NCI-H2107 treated with DMSO at 0.1 percent for 48 hours (cell line): Measurements from ENCODE around the gene MZT2B.
"Not testable (repeated sequence)": the region's sequence is repeated elsewhere in the genome, so short reads cannot be mapped to it uniquely, and the experiment has no call there.

Experiments used
- DNase-seq: peaks from one replicate; lab custom pipeline; 2025; ENCODE audit not compliant: unreplicated experiment; lab: John Stamatoyannopoulos, UW

MZT2B gene

DNA sequence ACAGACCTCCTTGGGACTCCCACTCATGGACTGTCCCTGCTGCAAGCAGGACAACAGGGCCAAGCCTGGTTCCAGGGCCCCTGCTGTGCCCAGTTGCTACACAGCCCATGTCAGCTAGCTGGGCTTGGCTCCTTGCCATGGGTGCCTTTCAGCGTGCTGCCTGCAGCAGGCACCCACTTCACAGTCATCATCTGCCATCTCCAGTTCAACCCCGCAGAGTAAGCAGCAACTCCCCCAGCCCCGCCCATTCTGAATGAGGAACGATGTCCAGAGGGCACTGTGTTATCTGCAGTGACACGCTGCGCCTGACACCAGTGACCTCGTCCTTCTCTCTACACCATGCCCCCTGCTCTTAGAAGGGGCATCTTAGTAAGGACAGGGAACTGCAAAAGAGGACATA is 20.5 kb downstream of the MZT2B start:
- not testable (repeated sequence) for DNase-seq

DNA sequence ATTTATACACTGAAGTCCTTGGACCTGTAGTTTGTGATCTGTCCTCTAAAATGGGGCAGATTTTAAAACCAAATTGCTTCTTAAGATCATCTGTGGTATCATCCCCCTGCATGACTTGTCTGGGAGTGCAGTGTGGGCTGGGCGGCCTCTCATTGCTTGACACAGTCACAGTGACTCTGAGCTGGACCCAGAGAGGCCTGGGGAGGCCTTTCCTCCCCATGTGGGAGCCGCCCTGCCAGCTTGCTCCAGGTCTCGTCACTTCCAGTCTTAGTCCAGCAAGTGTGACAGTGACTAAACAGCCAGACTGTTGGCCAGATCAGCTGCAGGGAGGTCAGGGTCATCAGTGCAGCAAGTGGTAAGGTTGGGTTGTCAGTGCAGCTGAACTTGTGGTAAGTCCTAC is 21.1 kb downstream of the MZT2B start:
- not testable (repeated sequence) for DNase-seq

DNA sequence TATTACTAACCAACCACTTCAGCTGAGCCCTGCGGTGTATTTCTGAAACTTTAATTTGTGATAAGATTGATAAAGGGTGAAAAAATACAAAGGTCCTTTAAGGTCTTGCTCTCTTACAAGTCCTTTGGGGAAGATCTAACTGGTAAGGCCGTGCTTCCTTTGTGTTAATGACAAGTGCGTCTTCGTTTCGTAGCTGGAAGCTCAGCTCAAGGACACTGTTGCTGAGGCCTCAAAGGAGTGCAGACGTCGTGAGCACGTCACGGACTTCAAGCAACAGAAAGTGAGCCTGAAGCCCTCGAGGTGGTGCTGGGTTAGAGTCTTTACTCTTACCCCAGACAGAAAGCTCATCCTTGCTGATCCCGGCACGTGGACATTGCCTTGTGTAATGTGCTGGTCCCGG is 25.0 kb downstream of the MZT2B start:
- not testable (repeated sequence) for DNase-seq

DNA sequence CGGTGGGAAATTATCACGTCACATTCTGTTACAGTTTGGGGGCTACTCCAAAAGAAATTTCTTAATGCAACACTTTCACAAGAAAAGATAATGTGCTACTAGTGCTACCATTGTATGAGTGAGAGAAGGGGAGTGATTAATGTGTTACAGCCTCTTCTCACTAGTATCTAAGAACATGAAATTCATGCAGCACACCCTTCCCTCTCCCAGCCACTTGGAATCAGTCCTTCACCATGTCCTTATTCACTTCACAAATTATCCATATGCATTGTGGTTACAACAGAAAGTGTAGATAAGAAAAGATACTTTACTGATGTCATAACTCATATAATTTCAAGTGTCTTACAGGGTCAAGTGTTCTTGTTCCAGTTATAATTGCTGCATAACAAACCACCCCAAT is 37.1 kb downstream of the MZT2B start:
- DNase-seq: not testable (repeated sequence)

DNA sequence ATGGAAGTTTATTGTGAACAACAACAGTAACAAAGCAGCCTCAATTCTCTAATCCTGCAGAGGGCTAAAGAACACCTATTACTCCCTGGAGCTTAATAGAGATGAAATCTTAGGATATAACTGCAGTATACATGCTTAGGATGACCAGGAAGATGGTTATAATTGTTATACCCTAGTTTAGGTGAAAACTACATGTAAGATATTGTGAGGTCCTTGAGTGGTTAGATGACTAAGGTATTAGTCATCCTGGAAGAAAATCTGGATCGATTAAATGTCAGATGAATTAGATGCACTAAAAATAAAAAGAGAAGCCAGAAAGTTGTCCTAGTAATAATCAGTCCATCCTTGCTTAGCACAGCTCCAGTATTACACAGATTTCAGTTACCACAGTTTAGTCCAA is 38.4 kb downstream of the MZT2B start:
- DNase-seq: not testable (repeated sequence)

DNA sequence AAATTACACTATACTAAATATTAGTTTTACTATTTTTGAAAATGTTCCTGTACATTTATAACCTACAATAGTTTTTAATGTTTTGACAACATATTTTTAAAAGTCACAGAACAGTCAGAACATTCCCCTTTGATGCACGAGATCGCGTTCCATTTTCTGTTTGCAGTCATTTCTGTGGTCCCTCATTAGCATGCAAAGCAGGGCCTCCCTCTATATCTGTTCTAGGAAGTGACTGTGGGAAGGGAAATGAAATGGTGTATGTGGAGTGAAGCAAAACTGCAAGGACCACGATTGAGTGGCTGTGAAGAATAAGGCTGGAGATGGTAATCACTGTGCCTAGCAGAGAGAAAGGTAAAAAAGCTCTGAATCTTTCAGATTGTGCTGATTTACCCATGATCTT is 40.5 kb downstream of the MZT2B start:
- DNase-seq: not testable (repeated sequence)

DNA sequence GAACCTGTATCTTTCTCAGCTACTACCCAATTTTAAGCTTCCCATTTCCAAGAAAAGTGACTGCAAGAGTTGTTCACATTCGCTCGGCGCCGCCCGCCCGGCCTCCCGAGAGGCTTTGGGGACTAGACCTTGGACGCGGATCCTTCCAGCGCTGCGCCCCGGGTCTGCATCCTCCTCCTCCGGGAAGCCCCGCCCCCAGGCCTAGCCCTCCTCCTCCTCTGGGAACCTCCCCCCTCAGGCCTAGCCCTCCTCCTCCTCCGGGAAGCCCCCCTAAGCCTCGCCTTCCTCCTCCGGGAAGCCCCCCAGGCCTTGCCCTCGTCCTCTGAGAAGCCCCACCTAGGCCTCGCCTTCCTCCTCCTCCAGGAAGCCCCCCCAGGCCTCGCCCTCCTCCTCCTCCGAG is 45.9 kb downstream of the MZT2B start:
- DNase-seq: not testable (repeated sequence)

DNA sequence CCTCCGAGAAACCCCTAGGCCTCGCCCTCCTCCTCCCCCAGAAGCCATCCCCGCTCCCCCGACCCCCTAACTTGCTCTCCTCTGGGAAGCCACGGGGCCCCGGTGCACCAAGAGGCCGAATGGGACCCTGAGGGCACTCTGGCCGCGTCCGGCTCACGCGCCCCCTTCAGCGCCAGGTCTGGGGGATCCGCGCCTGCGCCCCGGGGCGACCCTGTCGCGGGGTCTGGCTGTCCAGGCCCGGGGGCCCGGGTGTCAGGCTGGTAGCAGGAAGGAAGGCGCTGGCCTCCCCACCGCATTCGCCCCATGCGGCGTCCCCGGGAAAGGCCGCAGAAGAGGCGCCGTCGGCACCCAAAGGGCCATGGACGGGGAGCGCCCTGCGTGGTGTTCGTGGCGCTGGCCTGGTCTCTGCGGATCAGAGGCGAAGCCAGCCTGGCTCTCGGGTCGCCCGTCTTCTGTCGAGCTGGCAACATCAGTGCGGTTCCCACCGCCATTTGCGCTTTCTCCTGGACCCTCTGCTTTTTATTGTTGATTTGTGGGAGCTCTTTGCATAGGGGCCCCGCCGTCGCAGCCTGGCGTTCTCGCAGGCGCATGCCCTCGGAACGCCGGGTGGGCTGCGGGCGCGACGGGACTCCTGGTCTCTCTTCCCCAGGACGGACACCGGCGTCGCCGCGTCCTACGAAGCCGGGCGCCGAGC is 46.6 kb downstream of the MZT2B start:
- DNase-seq: not testable (repeated sequence)

DNA sequence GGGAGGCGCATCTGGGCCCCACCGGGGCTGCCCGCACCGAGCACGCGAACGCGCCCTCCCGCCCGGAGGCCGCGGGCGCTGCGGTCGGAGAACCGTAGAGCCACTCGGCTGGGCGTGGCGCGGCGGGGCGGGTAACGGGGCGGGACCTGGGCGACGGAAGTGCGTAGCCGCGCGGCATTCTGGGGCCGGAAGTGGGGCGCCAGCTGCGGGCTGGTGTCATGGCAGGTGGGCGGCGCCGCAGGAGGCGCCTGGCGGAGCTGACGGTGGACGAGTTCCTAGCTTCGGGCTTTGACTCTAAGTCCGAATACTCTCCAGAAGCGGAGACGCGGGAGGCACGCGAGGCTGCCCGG is 47.1 kb downstream of the MZT2B start:
- DNase-seq: not testable (repeated sequence)

DNA sequence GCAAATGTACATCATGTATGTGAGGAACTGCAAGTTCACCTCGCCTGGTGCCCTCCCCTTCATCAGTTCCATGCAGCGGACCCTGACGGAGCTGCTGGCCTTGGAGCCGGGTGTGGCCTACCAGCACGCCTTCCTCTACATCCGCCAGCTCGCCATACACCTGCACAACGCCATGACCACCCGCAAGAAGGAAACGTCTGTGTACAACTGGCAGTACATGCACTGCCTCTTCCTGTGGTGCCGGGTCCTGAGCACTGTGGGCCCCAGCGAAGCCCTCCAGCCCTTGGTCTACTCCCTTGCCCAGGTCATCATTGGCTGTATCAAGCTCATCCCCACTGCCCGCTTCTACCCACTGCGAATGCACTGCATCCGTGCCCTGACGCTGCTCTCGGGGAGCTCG is 48.3 kb downstream of the MZT2B start:
- not testable (repeated sequence) for DNase-seq

DNA sequence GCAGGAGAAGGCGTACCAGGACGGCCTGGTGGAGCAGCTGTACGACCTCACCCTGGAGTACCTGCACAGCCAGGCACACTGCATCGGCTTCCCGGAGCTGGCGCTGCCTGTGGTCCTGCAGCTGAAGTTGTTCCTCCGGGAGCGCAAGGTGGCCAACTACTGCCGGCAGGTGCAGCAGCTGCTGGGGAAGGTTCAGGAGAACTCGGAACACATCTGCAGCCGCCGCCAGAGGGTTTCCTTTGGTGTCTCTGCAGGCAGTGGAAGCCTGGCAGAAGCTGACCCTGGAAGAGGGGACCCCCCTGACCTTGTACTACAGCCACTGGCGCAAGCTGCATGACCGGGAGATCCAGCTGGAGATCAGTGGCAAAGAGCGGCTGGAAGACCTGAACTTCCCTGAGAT is 48.8 kb downstream of the MZT2B start:
- not testable (repeated sequence) for DNase-seq

DNA sequence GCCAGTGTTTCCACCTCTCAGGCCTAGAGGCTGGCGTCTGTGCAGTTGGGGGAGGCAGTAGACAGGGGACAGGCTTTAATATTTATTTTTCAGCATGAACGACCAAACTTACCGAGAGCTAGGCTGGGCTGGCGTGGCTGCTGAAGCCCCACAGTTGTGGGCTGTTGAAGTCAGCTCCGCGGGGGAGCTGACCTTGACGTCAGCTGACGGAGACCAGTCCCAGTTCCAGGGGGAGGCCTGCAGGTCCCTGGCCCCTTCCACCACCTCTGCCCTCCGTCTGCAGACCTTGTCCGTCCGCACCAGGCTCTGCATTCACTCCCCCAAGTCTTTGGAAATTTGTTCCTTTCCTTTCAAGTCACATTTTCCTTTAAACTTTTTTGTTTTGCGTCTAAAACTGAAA is 49.6 kb downstream of the MZT2B start:
- no peak for DNase-seq

DNA sequence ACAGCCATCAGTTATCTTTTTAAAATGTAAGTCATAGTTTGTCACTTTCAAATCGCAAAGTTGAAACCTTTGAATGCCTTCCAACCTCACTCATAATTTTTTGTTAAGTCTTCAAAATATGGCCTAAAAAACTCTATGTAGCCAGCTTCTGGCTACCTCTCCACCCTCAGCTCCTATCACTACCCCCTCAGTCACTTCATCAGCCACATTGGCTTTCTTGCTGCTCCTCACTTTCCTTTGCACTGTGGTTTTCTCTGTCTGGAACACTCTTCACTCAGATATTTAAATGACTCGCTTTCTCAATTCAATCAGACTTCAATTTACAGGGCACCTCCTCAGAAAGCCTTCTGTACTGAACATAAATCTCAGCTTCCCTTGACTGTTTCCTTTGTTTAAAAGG is 51.0 kb downstream of the MZT2B start:
- DNase-seq: not testable (repeated sequence)

DNA sequence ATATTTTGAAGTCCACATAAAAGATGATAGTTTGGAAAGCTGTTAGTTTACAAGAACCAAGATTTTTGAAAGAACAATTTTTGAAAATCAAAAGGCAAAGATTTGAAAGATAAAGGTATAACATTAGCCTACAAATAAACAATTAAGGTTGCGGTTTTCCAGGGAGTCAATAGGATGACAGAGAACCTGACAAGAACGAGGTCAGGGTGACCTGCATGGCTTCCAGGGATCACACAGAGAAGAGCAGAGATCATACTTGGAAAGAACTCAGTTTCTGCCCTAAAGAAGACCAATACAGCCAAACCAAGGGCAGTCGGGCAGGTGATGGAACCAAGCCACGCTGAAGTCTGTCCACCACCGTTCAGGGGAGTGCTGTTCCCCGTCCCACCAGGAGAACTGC is 57.5 kb downstream of the MZT2B start:
- not testable (repeated sequence) for DNase-seq
